H1 (cell line): ENCODE results near the gene PRR5. TPM values are rescaled to one million over a fixed set of nuclear protein-coding genes. Genes with fewer than 3 reads are reported as not detected.

Experiments
- CTCF ChIA-PET: fragments of 300-600 bp; sonication (Branson Sonifier 250); formaldehyde crosslinking; loops from one replicate; lab custom pipeline; 2021; ENCODE audit not compliant: partially characterized antibody; lab: Charles Lee
- POLR2A ChIA-PET: fragments of 300-600 bp; sonication (Branson Sonifier 250); formaldehyde crosslinking; loops from one replicate; lab custom pipeline; 2021; ENCODE audit warnings: inconsistent platforms; ENCODE audit not compliant: partially characterized antibody; lab: Charles Lee
- DNase-seq, 2 experiments: peaks; one replicate each; pipeline versions ENCODE4 v3.0.0 to v3.0.0-alpha.2; 2010 to 2022; ENCODE audit warnings: low spot score in 2 of 2, low read depth in 1 of 2, mixed read lengths in 1 of 2
- FAIRE-seq: peaks from 2 replicates; lab custom pipeline; 2011; peaks lifted over from hg19 to GRCh38; lab: Jason Lieb, UNC
- H2AFZ ChIP-seq: 2 replicates; pipeline ENCODE4 v1.8.1; 2012; ENCODE audit warnings: low read length, inconsistent platforms
- H2AK5ac ChIP-seq: 2 replicates; pipeline ENCODE4 v1.6.1; 2013; ENCODE audit warnings: low read depth, low read length
- H2BK120ac ChIP-seq: replicated peaks from 2 replicates; pipeline ENCODE3; 2013; ENCODE audit warnings: low read depth, low read length, inconsistent platforms
- H2BK12ac ChIP-seq: 2 replicates; pipeline ENCODE4 v1.6.1; 2013; ENCODE audit warnings: low read depth, low read length
- H2BK15ac ChIP-seq: 2 replicates; pipeline ENCODE4 v1.6.1; 2013; ENCODE audit warnings: low read length
- H2BK20ac ChIP-seq: 2 replicates; pipeline ENCODE4 v1.6.1; 2013; ENCODE audit warnings: low read length
- H2BK5ac ChIP-seq: 2 replicates; pipeline ENCODE4 v1.6.1; 2013; ENCODE audit warnings: low read depth, low read length
- H3K14ac ChIP-seq: 2 replicates; pipeline ENCODE4 v1.6.1; 2013; ENCODE audit warnings: inconsistent platforms; ENCODE audit not compliant: insufficient read length
- H3K18ac ChIP-seq: 2 replicates; pipeline ENCODE4 v1.6.1; 2013; ENCODE audit warnings: low read length; ENCODE audit errors: extremely low read depth
- H3K23ac ChIP-seq: 2 replicates; pipeline ENCODE4 v1.6.1; 2013; ENCODE audit warnings: inconsistent platforms; ENCODE audit not compliant: insufficient read length
- H3K23me2 ChIP-seq: 2 replicates; pipeline ENCODE4 v1.6.1; 2013; ENCODE audit warnings: low read depth, low read length
- H3K27ac ChIP-seq: 2 replicates; pipeline ENCODE4 v1.6.1; 2011; ENCODE audit warnings: low read depth, low read length, inconsistent platforms
- H3K27me3 ChIP-seq, 4 experiments: replicated peaks in 1 of 4; 1 replicate in 1 of 4; 2 replicates in 3 of 4; pipeline versions ENCODE4 v1.6.1 to v1.8.1; 2011 to 2013; ENCODE audit warnings: low read length in 3 of 4, mild to moderate bottlenecking in 3 of 4, inconsistent platforms in 2 of 4, mixed read lengths in 2 of 4, moderate library complexity in 1 of 4; ENCODE audit not compliant: control insufficient read depth in 3 of 4, insufficient read depth in 3 of 4; ENCODE audit errors: extremely low read depth in 1 of 4
- H3K36me3 ChIP-seq, 4 experiments: 2 replicates each; pipeline versions ENCODE4 v1.6.1 to v1.8.1; 2011 to 2013; ENCODE audit warnings: mild to moderate bottlenecking in 4 of 4, low read length in 3 of 4, moderate library complexity in 2 of 4, control low read depth in 1 of 4, inconsistent platforms in 1 of 4; ENCODE audit not compliant: insufficient read depth in 4 of 4, control insufficient read depth in 2 of 4
- H3K4ac ChIP-seq: replicated peaks from 2 replicates; pipeline ENCODE3; 2013; ENCODE audit warnings: low read length, low read depth, mixed read lengths, inconsistent platforms; ENCODE audit not compliant: insufficient read length
- H3K4me1 ChIP-seq, 4 experiments: replicated peaks in 1 of 4; 1 replicate in 1 of 4; 2 replicates in 3 of 4; pipeline versions ENCODE4 v1.6.1 to v1.8.1; 2011 to 2013; ENCODE audit warnings: low read length in 3 of 4, inconsistent platforms in 2 of 4, mixed read lengths in 1 of 4; ENCODE audit not compliant: insufficient read depth in 4 of 4, control insufficient read depth in 3 of 4
- H3K4me2 ChIP-seq, 2 experiments: 2 replicates each; pipeline versions ENCODE4 v1.6.1 to v1.8.1; 2011 to 2013; ENCODE audit warnings: low read depth in 2 of 2, low read length in 2 of 2, control low read depth in 1 of 2, inconsistent platforms in 1 of 2, mild to moderate bottlenecking in 1 of 2; ENCODE audit not compliant: insufficient read depth in 1 of 2
- H3K4me3 ChIP-seq, 4 experiments: fragments of 200-600, 300-600 bp in 1 of 4; sonication (generic), shearing (Covaris generic), sonication (Bioruptor Twin) in 1 of 4; 2 replicates each; pipeline versions ENCODE4 v1.5.1 to v1.8.1; 2011 to 2016; ENCODE audit warnings: low read length in 4 of 4, low read depth in 3 of 4, control low read depth in 2 of 4, inconsistent platforms in 2 of 4, mild to moderate bottlenecking in 2 of 4, mixed read lengths in 1 of 4, moderate library complexity in 1 of 4; ENCODE audit not compliant: insufficient read depth in 2 of 4; ENCODE audit errors: extremely low read depth in 1 of 4
- H3K56ac ChIP-seq: replicated peaks from 2 replicates; pipeline ENCODE3; 2013; ENCODE audit warnings: low read depth, mild to moderate bottlenecking, mixed read lengths, low read length, inconsistent platforms; ENCODE audit not compliant: insufficient read length
- H3K79me1 ChIP-seq: 2 replicates; pipeline ENCODE4 v1.6.1; 2013; ENCODE audit warnings: low read depth, low read length, control low read depth
- H3K79me2 ChIP-seq, 2 experiments: 2 replicates each; pipeline versions ENCODE4 v1.6.1 to v1.8.1; 2012 to 2013; ENCODE audit warnings: low read length in 2 of 2, mild to moderate bottlenecking in 2 of 2, inconsistent platforms in 1 of 2; ENCODE audit not compliant: insufficient read depth in 2 of 2, control insufficient read depth in 1 of 2
- H3K9ac ChIP-seq, 4 experiments: replicated peaks in 1 of 4; 1 replicate in 1 of 4; 2 replicates in 3 of 4; pipeline versions ENCODE4 v1.6.1 to v1.8.1; 2011 to 2013; ENCODE audit warnings: low read depth in 3 of 4, low read length in 3 of 4, control low read depth in 2 of 4, mild to moderate bottlenecking in 2 of 4, moderate library complexity in 2 of 4, inconsistent platforms in 1 of 4; ENCODE audit errors: extremely low read depth in 1 of 4
- H3K9me3 ChIP-seq, 2 experiments: 2 replicates each; pipeline versions ENCODE4 v1.6.1 to v1.8.1; 2012 to 2013; ENCODE audit warnings: mild to moderate bottlenecking in 2 of 2, moderate library complexity in 2 of 2, control low read depth in 1 of 2, inconsistent platforms in 1 of 2, low read depth in 1 of 2, low read length in 1 of 2, mixed read lengths in 1 of 2; ENCODE audit not compliant: insufficient read depth in 2 of 2
- H4K20me1 ChIP-seq, 2 experiments: replicated peaks in 1 of 2; 2 replicates each; pipeline versions ENCODE3 to v1.8.1; 2011 to 2013; ENCODE audit warnings: inconsistent platforms in 2 of 2, low read length in 2 of 2, mild to moderate bottlenecking in 1 of 2; ENCODE audit not compliant: insufficient read depth in 2 of 2, control insufficient read depth in 1 of 2
- H4K5ac ChIP-seq: 2 replicates; pipeline ENCODE4 v1.6.1; 2013; ENCODE audit warnings: low read length, low read depth, mixed read lengths, inconsistent platforms; ENCODE audit not compliant: insufficient read length
- H4K8ac ChIP-seq: 2 replicates; pipeline ENCODE4 v1.8.0; 2013; ENCODE audit warnings: mild to moderate bottlenecking, moderate library complexity, low read length, inconsistent platforms; ENCODE audit not compliant: insufficient read depth; ENCODE audit errors: extremely low read depth
- H4K91ac ChIP-seq: replicated peaks from 2 replicates; pipeline ENCODE3; 2013; ENCODE audit warnings: low read length, mixed read lengths, inconsistent platforms; ENCODE audit not compliant: insufficient read length
- ASH2L ChIP-seq: fragments of 200-600, 300-600 bp; sonication (generic); IDR thresholded peaks from one replicate; pipeline ENCODE4 v1.7.1; 2017; ENCODE audit warnings: low read length
- BCL11A ChIP-seq, 2 experiments: IDR thresholded peaks; one replicate each; pipeline ENCODE4 v1.6.1; 2011; ENCODE audit warnings: low read depth in 2 of 2, low read length in 2 of 2, mild to moderate bottlenecking in 2 of 2
- GTF2F1 ChIP-seq: IDR thresholded peaks from 2 replicates; pipeline ENCODE4 v1.6.1; 2012; ENCODE audit warnings: low read depth, low read length, improper control_type of control experiment, borderline replicate concordance
- JUND ChIP-seq: IDR thresholded peaks from 2 replicates; pipeline ENCODE4 v1.6.1; 2011; ENCODE audit warnings: mild to moderate bottlenecking, improper control_type of control experiment, low read length
- POLR2AphosphoS5 ChIP-seq: IDR thresholded peaks from 2 replicates; pipeline ENCODE4 v1.6.1; 2011; ENCODE audit warnings: low read depth, low read length
- POU5F1 ChIP-seq: IDR thresholded peaks from 2 replicates; pipeline ENCODE4 v1.6.1; 2011; ENCODE audit warnings: low read depth, mild to moderate bottlenecking, low read length, moderate library complexity
- SAP30 ChIP-seq: fragments of 300-600 bp; sonication (generic); IDR thresholded peaks from 2 replicates; pipeline ENCODE4 v1.7.1; 2012; ENCODE audit warnings: low read length, moderate library complexity, mild to moderate bottlenecking, inconsistent platforms; ENCODE audit not compliant: insufficient read depth, insufficient replicate concordance
- TAF1 ChIP-seq: IDR thresholded peaks from 2 replicates; pipeline ENCODE4 v1.6.1; 2011; ENCODE audit warnings: mild to moderate bottlenecking, low read depth, low read length
- WGBS, 2 experiments: shearing (Covaris generic) in 1 of 2; methylation state at CpG; one replicate each; pipeline versions ENCODE4 v1.1.6 to v1.1.7; 2013 to 2015; ENCODE audit warnings: low lambda C conversion rate in 2 of 2, mixed read lengths in 2 of 2, inconsistent platforms in 1 of 2, low coverage in 1 of 2, missing lambda C conversion rate in 1 of 2; ENCODE audit not compliant: insufficient replicate concordance in 2 of 2, insufficient coverage in 1 of 2, insufficient read length in 1 of 2; ENCODE audit errors: extremely low coverage in 1 of 2, missing lambda C conversion rate in 1 of 2; 5-methylcytosine and 5-hydroxymethylcytosine counted together
- polyA plus RNA-seq, 7 experiments: library from polyadenylated mRNA; depleted of rRNA in 3 of 7; stranded (reverse) in 5 of 7; unstranded in 2 of 7; fragments of >200 nt in 5 of 7; fragments of 200-250 nt in 2 of 7; gene quantifications; 1 replicate in 5 of 7; 2 replicates in 1 of 7; 4 replicates in 1 of 7; pipeline versions ENCODE4 v1.2.1 to v1.2.3, GENCODE V29; 2011 to 2013; ENCODE audit warnings: missing spikeins in 2 of 7, mixed read lengths in 2 of 7
- total RNA-seq: library from RNA; stranded (reverse); fragmentation: NEBNext Ultra II Directional; extraction: Animal tissue kit (Norgen Biotek cat#: 25700); gene quantifications from 2 replicates; pipeline ENCODE4 v1.2.1, GENCODE V29; 2021

Gene PRR5
- total and polyA plus RNA-seq, 2 of the 8 experiments (the other 6 are each of a cell fraction or from before 2014, with no cell fraction given), result 16.5 to 25.7 TPM

DNA sequence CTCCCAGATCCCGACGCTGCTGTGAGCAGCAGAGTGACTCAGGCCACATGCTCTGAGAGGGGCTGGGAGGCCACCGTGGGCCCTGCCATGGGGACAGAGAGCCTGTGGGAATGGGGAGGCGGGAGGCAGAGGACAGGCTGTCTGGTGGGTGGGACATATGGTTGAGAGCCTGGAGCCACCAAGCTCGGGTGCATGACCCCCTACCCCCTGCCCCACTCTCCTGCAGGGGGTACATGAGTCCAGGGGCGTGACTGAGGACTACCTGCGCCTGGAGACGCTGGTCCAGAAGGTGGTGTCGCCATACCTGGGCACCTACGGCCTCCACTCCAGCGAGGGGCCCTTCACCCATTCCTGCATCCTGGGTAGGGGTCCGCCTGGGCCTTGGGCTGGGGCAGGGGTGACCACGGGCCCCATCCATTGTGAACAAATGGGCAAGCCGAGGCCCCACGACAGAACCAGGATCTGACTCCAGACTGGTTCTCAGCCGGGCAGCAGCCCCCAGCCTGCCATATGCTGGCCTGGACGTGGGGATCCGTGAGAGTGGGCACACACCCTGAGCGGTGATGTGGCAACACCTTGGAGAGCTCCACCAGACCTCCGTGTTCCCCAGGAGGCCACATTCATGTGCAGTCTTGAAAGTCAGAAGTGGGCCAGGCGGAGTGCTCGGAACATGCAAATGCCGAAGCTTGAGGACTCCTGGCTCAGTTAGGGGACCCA is 33.0 kb downstream of the PRR5 start:
- Histone ChIP-seq H3K27ac (no peak overlapping the region), H2BK5ac (peak overlapping the region; percentile 49; the same call in 1 of the 2 replicates), H3K23ac (no peak overlapping the region), H3K14ac (no peak overlapping the region), H3K9me3 (no peaks in the 10 kb centered on the region), H2BK15ac (no peak overlapping the region), H2AK5ac (no peak overlapping the region)
- no peak for FAIRE-seq
- 86% methylated on average over 23 of the region's 23 CpGs; no CpG with 5 or more reads in 1 of the 2 experiments for WGBS, 2 experiments
- CTCF ChIA-PET, result interaction anchor here (0.5 to 9.3 kb wide), 25 partner anchors 9 to 1487 kb away, joined by 3 to 102 read pairs (median 5); partner anchors contain the start of gene ARHGAP8
- TF ChIP-seq POU5F1, result no peak
- TF ChIP-seq TAF1, result no peak
- no peak for TF ChIP-seq ASH2L
- no peak for TF ChIP-seq GTF2F1
- no peak for TF ChIP-seq POLR2AphosphoS5
- TF ChIP-seq SAP30, result no peak
- no peak for TF ChIP-seq BCL11A (IDR thresholded peaks at IDR 0.05; ENCODE audit: low read depth in 2 of 2, low read length in 2 of 2)
- no peak for TF ChIP-seq JUND
- TF ChIP-seq, all 59 proteins: peak for 0
- Histone ChIP-seq H3K27me3 (no peaks in the 10 kb centered on the region; a peak in 1 of 7 replicates), H2AFZ (no peak overlapping the region), H4K8ac (peak overlapping the region; percentile 16; the same call in 1 of the 2 replicates), H3K79me1 (no peaks in the 10 kb centered on the region), H3K56ac (no peak overlapping the region), H2BK120ac (no peak overlapping the region), H3K36me3 (no peaks in the 10 kb centered on the region), H3K4ac (no peak overlapping the region), H3K4me2 (no peak overlapping the region), H4K20me1 (peaks cover 0 to 14% of the 10 kb centered on the region in 2 experiments), H4K5ac (no peak overlapping the region), H3K23me2 (no peaks in the 10 kb centered on the region), H3K79me2 (no peaks in the 10 kb centered on the region), H3K4me3 (no peak overlapping the region), H2BK20ac (no peak overlapping the region), H3K4me1 (peaks cover 0 to 19% (median 12%) of the 10 kb centered on the region in 4 experiments; a peak in 5 of 7 replicates), H3K9ac (no peak overlapping the region), H3K18ac (no peak overlapping the region), H4K91ac (no peak overlapping the region), H2BK12ac (no peak overlapping the region)
- POLR2A ChIA-PET, result interaction anchor here (0.8 kb wide), 1 partner anchor 9 kb away, joined by 5 read pairs; no protein-coding TSS in a partner anchor
- no peak for DNase-seq
